Heart left ventricle (tissue), 16 donors: ENCODE measurements around the gene ADARB1. TPM values are rescaled to one million over a fixed set of nuclear protein-coding genes. Genes with fewer than 3 reads are reported as not detected.

Experiments
- ATAC-seq, 4 donors: fragments of 200-7000 bp; cut with Tn5 transposase; one replicate each; pipeline ENCODE4 v1.9.1; 2020 to 2022; ENCODE audit warnings: moderate library complexity in 4 of 4, mild to moderate bottlenecking in 3 of 4, moderate number of reproducible peaks in 1 of 4
- DNase-seq, 5 donors: peaks; one replicate each; pipeline ENCODE4 v3.0.0-alpha.2; 2020
- H3K27ac ChIP-seq, 12 donors: fragments of 200-600 bp; sonication (generic) in 4 of 12; one replicate each; pipeline versions ENCODE4 v1.5.0 to v1.8.0; 2016 to 2022; ENCODE audit warnings: mild to moderate bottlenecking in 2 of 12
- H3K27me3 ChIP-seq, 9 donors: fragments of 200-600 bp; sonication (generic) in 2 of 9; one replicate each; pipeline versions ENCODE4 v1.5.1 to v1.8.0; 2016 to 2022; ENCODE audit warnings: mild to moderate bottlenecking in 3 of 9
- H3K36me3 ChIP-seq, 9 donors: fragments of 200-600 bp; sonication (generic) in 2 of 9; one replicate each; pipeline versions ENCODE4 v1.5.0 to v1.8.0; 2018 to 2022; ENCODE audit warnings: mild to moderate bottlenecking in 2 of 9
- H3K4me1 ChIP-seq, 12 donors: fragments of 200-600 bp; sonication (generic) in 4 of 12; one replicate each; pipeline versions ENCODE4 v1.5.0 to v1.8.0; 2016 to 2022; ENCODE audit warnings: mild to moderate bottlenecking in 3 of 12
- H3K4me3 ChIP-seq, 12 donors: fragments of 200-600 bp; sonication (generic) in 4 of 12; one replicate each; pipeline versions ENCODE4 v1.5.0 to v1.8.0; 2017 to 2022; ENCODE audit warnings: mild to moderate bottlenecking in 9 of 12, moderate library complexity in 4 of 12
- H3K9me3 ChIP-seq, 12 donors: fragments of 200-600 bp; sonication (generic) in 4 of 12; one replicate each; pipeline versions ENCODE4 v1.5.0 to v1.8.0; 2016 to 2022; ENCODE audit warnings: mild to moderate bottlenecking in 1 of 12
- CTCF ChIP-seq, 12 donors: fragments of 200-600 bp; sonication (generic) in 4 of 12; IDR thresholded peaks; one replicate each; pipeline versions ENCODE4 v1.5.0 to v1.8.0; 2018 to 2022; ENCODE audit warnings: antibody characterized with exemption in 12 of 12, mild to moderate bottlenecking in 5 of 12
- POLR2A ChIP-seq, 2 donors: fragments of 450-650 bp; IDR thresholded peaks; one replicate each; pipeline ENCODE4 v1.6.1; 2017; ENCODE audit warnings: antibody characterized with exemption in 2 of 2, mild to moderate bottlenecking in 2 of 2, moderate library complexity in 2 of 2
- WGBS, 4 donors: extraction: QIAGEN DNeasy Blood & Tissue Kit in 2 of 4; methylation state at CpG; one replicate each; pipeline versions ENCODE4 v1.1.5 to v1.1.7; 2013 to 2018; 5-methylcytosine and 5-hydroxymethylcytosine counted together
- intact Hi-C, 10 donors: fragments of 100-400 bp; cut with DNase I; formaldehyde crosslinking; loops; one replicate each; pipeline versions ENCODE4 v1.11.1 to v1.14.2; 2022
- polyA plus RNA-seq, 2 donors: library from polyadenylated mRNA; stranded (reverse); fragments of 200-250 nt; gene quantifications; one replicate each; pipeline ENCODE4 v1.2.3, GENCODE V29; 2013
- total RNA-seq, 9 donors: library from RNA; depleted of rRNA in 2 of 9; stranded (reverse); fragments of >200 nt in 2 of 9; fragmentation: NEBNext Ultra II Directional in 3 of 9; extraction: Animal tissue kit (Norgen Biotek cat#: 25700) in 3 of 9; gene quantifications; one replicate each; pipeline versions ENCODE4 v1.1.0 to v1.2.4, GENCODE V29; 2016 to 2023
- donor health status: ischemic (EF 13 %, LVEDD 7.1; RV severe dilation, severe dysfunction).
- donor health status: healthy with polysubstance abuse.
- donor health status: DM: no; HTN: yes; CAD: no.
- donor health status: DM: no; HTN: no; CAD: no.
- donor health status: ischemic (EF 25% LVEDD 6.9; RV normal size, moderate dysfunction).
- donor health status: ischemic (EF 25% LVEDD 5.7; RV mildly dilated, moderate dysfunction).
- donor health status: healthy.
- donor health status: DM: yes; HTN: yes; CAD: no.
- donor health status: ischemic (EF 35%, LVEDD 5.7; RV mildly dilated, moderate dysfunction).
- donor health status: nonischemic (EF 11% LVEDD 7.7; RV severe dilation, severe dysfunction).
- donor health status: DM: yes; HTN: yes; CAD: no.
- donor health status: PGD.
- donor health status: ischemic (EF 29% LVEDD 5.4; RV normal size, mild dysfunction).
- donor health status: nonischemic (EF 23%, LVEDD 6.1; RV moderate dilation, normal function).

ADARB1 gene
- total and polyA plus RNA-seq, 11 donors, result 6.9 to 16.3 (median 12.0) TPM

- Histone ChIP-seq H3K27ac (peak overlapping the region in 11 of 12 donors; percentile 30 to 86 (median 73)), H3K36me3 (no peaks in the 10 kb centered on the region), H3K27me3 (no peaks in the 10 kb centered on the region), H3K4me1 (peaks cover 9 to 67% (median 57%) of the 10 kb centered on the region in 12 donors), H3K4me3 (no peak overlapping the region), H3K9me3 (no peaks in the 10 kb centered on the region)
- ATAC-seq (peak; percentile 63 to 80 (median 66)), DNase-seq (peak in 4 of 5 donors; percentile 50 to 79 (median 56))
- intact Hi-C loops, result loop anchor here in 8 of 10 donors (2.0 to 5.0 kb wide), 6 partner anchors 37 to 237 kb away; no protein-coding TSS in a partner anchor
- TF ChIP-seq POLR2A (IDR thresholded peaks at IDR 0.05) (no peak), CTCF (IDR thresholded peaks at IDR 0.05) (peak in 2 of 12 donors; percentile 8 to 14)
- WGBS, 4 donors, result 41 to 55% (median 50%) methylated on average over 19 of the region's 19 CpGs
Measured at GRCh38 chr21:45129189-45129923, 55.0 kb downstream of the ADARB1 start.

- no peak for DNase-seq
Measured at GRCh38 chr21:45130324-45130774, 56.0 kb downstream of the ADARB1 start.

GRCh38 chr21:45131537-45131999, 57.2 kb downstream of the ADARB1 start:
- no peak overlapping the region for H3K4me3 ChIP-seq
- H3K36me3 ChIP-seq, result peaks cover 0 to 8% (median 0%) of the 10 kb centered on the region in 9 donors
- no peaks in the 10 kb centered on the region for H3K27me3 ChIP-seq
- WGBS, 4 donors, result 91 to 93% (median 92%) methylated on average over 17 of the region's 17 CpGs
- H3K4me1 ChIP-seq, result peaks cover 9 to 60% (median 48%) of the 10 kb centered on the region in 12 donors
- no peak for ATAC-seq
- DNase-seq, result no peak
- H3K27ac ChIP-seq, result peak overlapping the region in 4 of 12 donors; percentile 4 to 81 (median 74)
- intact Hi-C loops, result loop anchor here in 3 of 10 donors (10.0 kb wide), 2 partner anchors 257 to 317 kb away; partner anchors contain the start of genes SUMO3 (in 2 of the 3) and PTTG1IP (in 1 of the 3)
- no peak for TF ChIP-seq CTCF (IDR thresholded peaks at IDR 0.05)
- no peak for TF ChIP-seq POLR2A (IDR thresholded peaks at IDR 0.05)
- H3K9me3 ChIP-seq, result no peaks in the 10 kb centered on the region

More at GRCh38 chr21:45130324-45130774, 56.0 kb downstream of the ADARB1 start:
- WGBS, 4 donors, result 5 to 19% (median 11%) methylated on average over 10 of the region's 10 CpGs
- Histone ChIP-seq H3K27me3 (no peaks in the 10 kb centered on the region), H3K9me3 (no peaks in the 10 kb centered on the region), H3K4me1 (peaks cover 9 to 69% (median 60%) of the 10 kb centered on the region in 12 donors), H3K36me3 (peaks cover 0 to 7% (median 0%) of the 10 kb centered on the region in 9 donors), H3K4me3 (peak overlapping the region in 9 of 12 donors; percentile 6 to 43 (median 31)), H3K27ac (peak overlapping the region; percentile 2 to 86 (median 68))
- no peak for TF ChIP-seq CTCF (IDR thresholded peaks at IDR 0.05)
- TF ChIP-seq POLR2A (IDR thresholded peaks at IDR 0.05), result no peak
- peak; percentile 36 to 72 (median 56) for ATAC-seq
- intact Hi-C loops, result loop anchor here in 3 of 10 donors (10.0 kb wide), 2 partner anchors 256 to 316 kb away; partner anchors contain the start of genes SUMO3 (in 2 of the 3) and PTTG1IP (in 1 of the 3)
